Uterus (tissue), 4 donors: ENCODE data around the gene RAB11FIP4. TPM values are rescaled to one million over a fixed set of nuclear protein-coding genes. Genes with fewer than 3 reads are reported as not detected.

Experiments used
- DNase-seq, 2 donors: peaks; one replicate each; pipeline ENCODE4 v3.0.0-alpha.2; 2019 to 2020
- H3K27ac ChIP-seq, 2 donors: fragments of 200-600 bp; sonication (generic); 1 replicate in 1 of 2; 2 replicates in 1 of 2; pipeline ENCODE4 v1.5.1; 2016 to 2018
- H3K27me3 ChIP-seq, 2 donors: fragments of 200-600 bp; sonication (generic); one replicate each; pipeline ENCODE4 v1.5.1; 2018 to 2019; ENCODE audit warnings: control low read depth in 1 of 2
- H3K36me3 ChIP-seq, 2 donors: fragments of 200-600 bp; sonication (generic); one replicate each; pipeline ENCODE4 v1.5.1; 2019; ENCODE audit warnings: control low read depth in 1 of 2
- H3K4me1 ChIP-seq, 2 donors: fragments of 200-600 bp; sonication (generic); one replicate each; pipeline ENCODE4 v1.5.1; 2018 to 2019; ENCODE audit warnings: control low read depth in 1 of 2
- H3K4me3 ChIP-seq, 2 donors: fragments of 200-600 bp; sonication (generic); 1 replicate in 1 of 2; 2 replicates in 1 of 2; pipeline ENCODE4 v1.5.1; 2018 to 2019; ENCODE audit warnings: mild to moderate bottlenecking in 1 of 2
- H3K9me3 ChIP-seq, 2 donors: fragments of 200-600 bp; sonication (generic); one replicate each; pipeline ENCODE4 v1.5.1; 2019; ENCODE audit warnings: control low read depth in 1 of 2
- POLR2A ChIP-seq, 2 donors: fragments of 450-650 bp; IDR thresholded peaks; one replicate each; pipeline ENCODE4 v1.6.1; 2016; ENCODE audit warnings: antibody characterized with exemption in 2 of 2, mild to moderate bottlenecking in 1 of 2, moderate library complexity in 1 of 2
- intact Hi-C: fragments of 100-400 bp; cut with DNase I; formaldehyde crosslinking; loops from one replicate; pipeline ENCODE4 v1.15.1; 2023; ENCODE audit warnings: low total_unique reads
- total RNA-seq, 4 donors: library from RNA; depleted of rRNA in 3 of 4; stranded (reverse); fragments of >200 nt in 3 of 4; gene quantifications; one replicate each; pipeline versions ENCODE4 v1.1.0 to v1.2.4, GENCODE V29; 2014 to 2023
- TF ChIP-seq, protein P1 (sequence below), 4 experiments: fragments of 200-600 bp in 2 of 4; fragments of 450-650 bp in 2 of 4; sonication (generic) in 2 of 4; IDR thresholded peaks; one replicate each; pipeline ENCODE4 v1.5.1; 2016 to 2019; ENCODE audit warnings: antibody characterized with exemption in 4 of 4, mild to moderate bottlenecking in 2 of 4, moderate library complexity in 1 of 4
- donor health status: DM: yes; HTN: yes; CAD: no.

RAB11FIP4 gene
- total RNA-seq, 4 donors from 2014 or later = 7.2 to 12.0 TPM; not detected in 2

DNA sequence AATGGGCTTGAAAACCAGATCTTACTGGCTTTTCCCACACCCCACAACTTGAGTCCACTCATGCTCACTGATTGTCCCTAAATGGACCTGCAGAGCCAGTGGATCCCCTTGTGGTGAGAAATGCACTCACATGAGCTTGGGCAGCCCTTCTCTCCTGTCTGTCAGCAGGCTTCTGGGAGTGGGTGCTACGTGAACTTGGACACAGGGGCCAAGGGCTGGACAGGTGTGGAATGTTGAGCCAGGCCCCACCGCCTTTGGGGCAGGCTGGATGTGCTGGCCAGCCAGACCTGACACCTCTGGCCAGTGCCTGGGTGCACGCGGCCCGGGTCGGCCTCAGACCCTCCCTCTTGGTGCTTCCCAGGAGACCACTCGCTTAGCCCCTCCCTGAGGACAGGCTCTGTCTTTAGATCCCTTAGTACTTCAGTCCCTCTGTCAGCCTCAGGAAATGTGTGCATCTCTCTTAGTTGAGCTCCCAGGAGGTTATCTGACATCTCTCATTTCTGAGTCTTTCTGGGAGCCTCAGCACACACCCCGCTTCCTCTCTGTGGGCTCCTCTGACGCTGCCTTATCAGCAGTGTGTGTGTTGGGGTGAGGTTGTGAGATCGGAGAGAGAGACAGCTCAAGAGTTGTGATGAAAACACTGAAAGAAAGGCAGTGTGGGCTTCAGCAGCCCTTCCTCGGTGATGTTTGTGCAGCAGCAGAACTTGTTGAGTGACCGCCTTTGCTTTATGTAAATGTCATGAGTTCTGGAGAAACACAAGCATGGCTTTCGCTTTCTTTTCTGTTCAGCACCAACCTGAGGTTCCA lies 117.0 kb downstream of the RAB11FIP4 start:
- H3K27me3 ChIP-seq = no peaks in the 10 kb centered on the region
- H3K9me3 ChIP-seq = no peaks in the 10 kb centered on the region
- H3K36me3 ChIP-seq = no peaks in the 10 kb centered on the region
- H3K4me3 ChIP-seq = no peak overlapping the region
- no peak overlapping the region for H3K27ac ChIP-seq
- H3K4me1 ChIP-seq = no peaks in the 10 kb centered on the region
- no peak for DNase-seq
- intact Hi-C loops = no loop called here
- no peak for TF ChIP-seq POLR2A (IDR thresholded peaks at IDR 0.05)

DNA sequence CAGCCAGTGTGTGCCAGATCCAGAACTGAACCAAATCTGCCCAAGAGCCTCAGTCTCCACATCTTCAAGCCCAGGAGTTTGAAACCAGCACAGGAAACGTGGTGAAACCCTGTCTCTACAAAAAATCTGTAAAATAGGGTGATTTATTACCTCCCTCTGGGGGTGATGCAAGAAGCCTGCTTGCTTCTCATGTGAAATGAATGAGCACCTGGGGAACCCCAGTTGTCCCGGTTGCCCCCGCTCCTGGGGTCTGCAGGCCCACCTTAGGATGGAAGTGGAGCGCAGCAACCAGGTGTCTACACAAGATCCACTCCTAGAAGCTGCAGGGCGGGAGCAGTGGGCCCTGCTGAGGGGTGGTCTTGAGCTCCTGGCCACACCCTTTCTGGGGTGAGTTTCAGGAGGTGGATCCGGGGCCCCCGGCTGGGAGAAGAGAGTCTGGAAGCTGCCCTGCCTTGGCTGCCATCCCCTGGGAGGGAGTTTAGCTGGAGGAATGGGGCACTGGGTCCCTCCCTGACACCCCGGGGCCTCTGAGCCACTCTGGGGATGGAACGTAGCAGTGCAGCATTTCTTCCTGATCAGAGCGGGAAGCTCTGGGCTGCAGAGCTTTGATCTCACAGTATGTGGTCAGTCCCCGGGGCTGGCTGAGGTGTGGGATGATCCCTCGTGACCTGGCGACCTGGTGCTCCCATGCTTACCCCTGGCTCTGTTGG lies 117.8 kb downstream of the RAB11FIP4 start:
- H3K4me1 ChIP-seq = no peaks in the 10 kb centered on the region
- no peak overlapping the region for H3K4me3 ChIP-seq
- no peak overlapping the region for H3K27ac ChIP-seq
- TF ChIP-seq, protein P1, sequence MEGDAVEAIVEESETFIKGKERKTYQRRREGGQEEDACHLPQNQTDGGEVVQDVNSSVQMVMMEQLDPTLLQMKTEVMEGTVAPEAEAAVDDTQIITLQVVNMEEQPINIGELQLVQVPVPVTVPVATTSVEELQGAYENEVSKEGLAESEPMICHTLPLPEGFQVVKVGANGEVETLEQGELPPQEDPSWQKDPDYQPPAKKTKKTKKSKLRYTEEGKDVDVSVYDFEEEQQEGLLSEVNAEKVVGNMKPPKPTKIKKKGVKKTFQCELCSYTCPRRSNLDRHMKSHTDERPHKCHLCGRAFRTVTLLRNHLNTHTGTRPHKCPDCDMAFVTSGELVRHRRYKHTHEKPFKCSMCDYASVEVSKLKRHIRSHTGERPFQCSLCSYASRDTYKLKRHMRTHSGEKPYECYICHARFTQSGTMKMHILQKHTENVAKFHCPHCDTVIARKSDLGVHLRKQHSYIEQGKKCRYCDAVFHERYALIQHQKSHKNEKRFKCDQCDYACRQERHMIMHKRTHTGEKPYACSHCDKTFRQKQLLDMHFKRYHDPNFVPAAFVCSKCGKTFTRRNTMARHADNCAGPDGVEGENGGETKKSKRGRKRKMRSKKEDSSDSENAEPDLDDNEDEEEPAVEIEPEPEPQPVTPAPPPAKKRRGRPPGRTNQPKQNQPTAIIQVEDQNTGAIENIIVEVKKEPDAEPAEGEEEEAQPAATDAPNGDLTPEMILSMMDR (IDR thresholded peaks at IDR 0.05) = no peak
- no peak for TF ChIP-seq POLR2A (IDR thresholded peaks at IDR 0.05)
- no peaks in the 10 kb centered on the region for H3K36me3 ChIP-seq
- H3K27me3 ChIP-seq = no peaks in the 10 kb centered on the region
- intact Hi-C loops = no loop called here
- H3K9me3 ChIP-seq = no peaks in the 10 kb centered on the region
- DNase-seq = no peak

DNA sequence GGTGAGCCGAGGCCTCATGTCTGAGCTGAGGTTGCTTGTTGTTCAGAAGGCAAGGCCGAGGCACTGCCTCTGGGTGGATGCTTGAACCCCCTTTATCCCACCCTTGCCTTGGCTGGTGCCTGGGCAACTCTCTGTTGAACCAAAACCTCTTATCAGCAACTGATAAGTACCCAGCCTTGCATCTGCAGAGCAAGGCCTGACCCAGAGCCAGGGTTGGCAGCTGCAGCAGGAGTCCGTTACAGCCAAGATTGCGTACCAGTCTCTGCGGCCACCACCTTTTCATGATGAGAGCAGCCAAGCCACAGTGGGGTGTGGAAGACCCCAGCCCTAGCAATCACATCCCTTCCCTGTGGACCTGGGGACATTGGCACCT lies 118.3 kb downstream of the RAB11FIP4 start:
- Histone ChIP-seq H3K4me3 (no peak overlapping the region), H3K27me3 (no peaks in the 10 kb centered on the region)
- intact Hi-C loops = no loop called here

DNA sequence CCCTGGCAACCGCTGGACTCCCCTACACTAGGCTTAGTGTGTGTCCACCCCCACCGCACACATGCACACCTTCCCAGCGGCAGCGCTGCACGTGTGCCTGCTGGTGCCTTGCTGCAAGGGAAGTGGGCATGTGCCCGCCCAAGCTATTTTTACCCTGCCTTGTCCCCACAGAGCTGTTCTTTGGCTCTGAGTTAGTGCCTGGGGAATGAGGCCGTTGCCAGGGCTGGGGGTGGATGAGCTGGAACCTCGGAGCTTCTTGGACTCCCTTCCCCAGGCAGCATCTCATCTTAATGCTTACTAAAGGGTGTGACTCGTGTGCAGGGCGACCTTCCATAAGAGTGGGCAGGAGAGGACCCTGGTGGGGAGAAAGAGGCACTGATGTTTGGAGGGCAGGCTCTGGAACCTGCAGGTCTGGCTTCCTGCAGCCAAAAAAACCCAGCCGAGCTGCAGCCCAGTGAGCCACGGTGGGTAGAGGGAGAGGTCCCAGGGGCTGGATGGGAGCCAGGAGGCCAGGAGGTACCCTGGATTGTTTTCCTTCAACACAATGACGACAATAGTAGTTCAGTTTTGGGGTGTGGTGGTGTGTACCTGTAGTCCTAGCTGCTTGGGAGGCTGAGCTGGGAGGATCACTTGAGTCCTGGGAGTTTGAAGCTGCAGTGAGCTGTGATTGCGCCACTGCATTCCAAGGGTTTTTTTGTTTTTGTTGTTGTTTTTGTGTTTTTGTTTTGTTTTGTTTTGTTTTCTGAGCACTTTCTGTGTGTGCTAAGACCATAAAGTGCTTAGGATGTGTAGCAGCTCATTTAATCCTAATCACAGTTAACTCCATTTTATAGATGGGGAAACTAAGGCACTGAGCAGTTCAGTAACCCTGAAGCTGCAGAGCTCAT lies 119.1 kb downstream of the RAB11FIP4 start:
- Histone ChIP-seq H3K9me3 (no peaks in the 10 kb centered on the region), H3K4me1 (no peaks in the 10 kb centered on the region), H3K4me3 (no peak overlapping the region), H3K36me3 (no peaks in the 10 kb centered on the region), H3K27ac (no peak overlapping the region), H3K27me3 (no peaks in the 10 kb centered on the region)
- TF ChIP-seq, protein P1 (IDR thresholded peaks at IDR 0.05) = no peak
- TF ChIP-seq POLR2A (IDR thresholded peaks at IDR 0.05) = no peak
- DNase-seq = no peak
- intact Hi-C loops = no loop called here

More for the DNA sequence above, 118.3 kb downstream of the RAB11FIP4 start:
- H3K9me3 ChIP-seq = no peaks in the 10 kb centered on the region
- H3K36me3 ChIP-seq = no peaks in the 10 kb centered on the region
- no peak overlapping the region for H3K27ac ChIP-seq
- H3K4me1 ChIP-seq = no peaks in the 10 kb centered on the region
- no peak for DNase-seq
- TF ChIP-seq, protein P1 (IDR thresholded peaks at IDR 0.05) = no peak
- TF ChIP-seq POLR2A (IDR thresholded peaks at IDR 0.05) = no peak

DNA sequence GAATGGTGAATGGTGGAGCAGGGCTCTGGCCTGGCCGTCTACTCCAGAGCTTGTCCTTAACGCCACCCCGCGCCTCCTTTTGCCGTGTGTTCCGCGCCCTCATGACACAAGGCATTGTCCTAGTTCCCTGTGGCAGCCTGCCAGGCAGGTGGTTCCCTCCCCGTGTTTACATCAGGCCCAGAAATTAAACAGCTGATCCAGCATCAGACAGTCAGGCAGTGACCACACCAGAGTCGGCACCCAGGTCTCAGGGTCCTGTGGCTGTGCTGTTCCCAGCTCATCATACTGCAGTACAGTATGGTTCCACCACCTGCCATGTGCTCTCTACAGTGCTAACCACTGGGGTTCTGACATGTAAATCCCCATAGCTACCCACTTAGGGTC lies 119.7 kb downstream of the RAB11FIP4 start:
- TF ChIP-seq, protein P1 (IDR thresholded peaks at IDR 0.05) = no peak
- no peak for TF ChIP-seq POLR2A (IDR thresholded peaks at IDR 0.05)
- Histone ChIP-seq H3K4me3 (no peak overlapping the region), H3K9me3 (no peaks in the 10 kb centered on the region), H3K4me1 (no peaks in the 10 kb centered on the region), H3K36me3 (no peaks in the 10 kb centered on the region), H3K27me3 (no peaks in the 10 kb centered on the region), H3K27ac (no peak overlapping the region)
- intact Hi-C loops = no loop called here
- DNase-seq = no peak
